Endothelial cell (in vitro differentiated cells): Measurements from ENCODE around the gene NFS1. TPM values are rescaled to one million over a fixed set of nuclear protein-coding genes. Genes with fewer than 3 reads are reported as not detected.

Source experiments
- DNase-seq: peaks from one replicate; pipeline ENCODE4 v3.0.0; 2021; ENCODE audit warnings: low spot score
- H3K27ac Mint-ChIP-seq: one replicate; pipeline ENCODE4 v1.8.0; 2021; ENCODE audit warnings: mixed read lengths, inconsistent platforms; ENCODE audit not compliant: unreplicated experiment
- H3K27me3 Mint-ChIP-seq: one replicate; pipeline ENCODE4 v1.8.0; 2021; ENCODE audit warnings: mild to moderate bottlenecking, moderate library complexity, mixed read lengths, inconsistent platforms; ENCODE audit not compliant: unreplicated experiment
- H3K36me3 Mint-ChIP-seq: one replicate; pipeline ENCODE4 v1.8.0; 2021; ENCODE audit warnings: mild to moderate bottlenecking, low read depth, mixed read lengths, inconsistent platforms; ENCODE audit not compliant: unreplicated experiment
- H3K4me1 Mint-ChIP-seq: one replicate; pipeline ENCODE4 v1.8.0; 2021; ENCODE audit warnings: mild to moderate bottlenecking, mixed read lengths, inconsistent platforms; ENCODE audit not compliant: unreplicated experiment
- H3K4me3 Mint-ChIP-seq: one replicate; pipeline ENCODE4 v1.8.0; 2021; ENCODE audit warnings: mild to moderate bottlenecking, mixed read lengths, inconsistent platforms; ENCODE audit not compliant: unreplicated experiment
- H3K9me3 Mint-ChIP-seq: one replicate; pipeline ENCODE4 v1.8.0; 2021; ENCODE audit warnings: mixed read lengths, inconsistent platforms; ENCODE audit not compliant: unreplicated experiment
- total RNA-seq: library from RNA; stranded (reverse); fragmentation: NEBNext Ultra II Directional; extraction: Animal tissue kit (Norgen Biotek cat#: 25700); gene quantifications from one replicate; pipeline ENCODE4 v1.2.1, GENCODE V29; 2021; ENCODE audit not compliant: unreplicated experiment
- TF ChIP-seq, protein P1 (sequence below): fragments of 200-600 bp; sonication (generic); IDR thresholded peaks from one replicate; pipeline ENCODE4 v1.5.0; 2021; ENCODE audit warnings: antibody characterized with exemption; ENCODE audit not compliant: unreplicated experiment

The NFS1 gene
- total RNA-seq, 1 donor from 2014 or later, result 18.3 TPM

DNA sequence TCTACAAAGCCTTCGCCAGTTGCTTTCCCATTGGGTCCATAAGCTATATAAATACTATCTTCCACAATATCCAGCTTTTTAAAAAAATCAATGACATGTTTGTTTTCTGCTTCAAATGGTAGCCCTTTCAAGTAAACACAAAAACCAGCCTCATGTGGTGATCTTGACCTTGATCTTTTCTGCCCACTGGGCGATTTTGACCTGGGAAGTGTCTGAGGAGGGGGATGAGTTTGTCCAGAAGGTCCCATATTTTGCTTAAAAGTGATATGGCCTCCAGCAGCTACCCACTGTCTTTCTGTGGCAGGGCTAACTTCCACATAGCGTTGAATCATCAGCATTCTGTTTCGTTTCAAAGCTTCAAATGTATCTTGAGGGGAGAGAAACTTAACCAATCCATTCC, 45.3 kb downstream of the NFS1 start:
- DNase-seq, result no peak
- Mint-ChIP-seq H3K27ac (no peak overlapping the region), H3K4me1 (no peaks in the 10 kb centered on the region), H3K4me3 (no peak overlapping the region), H3K27me3 (no peaks in the 10 kb centered on the region), H3K9me3 (no peaks in the 10 kb centered on the region), H3K36me3 (peaks cover 3% of the 10 kb centered on the region)
- TF ChIP-seq, protein P1, sequence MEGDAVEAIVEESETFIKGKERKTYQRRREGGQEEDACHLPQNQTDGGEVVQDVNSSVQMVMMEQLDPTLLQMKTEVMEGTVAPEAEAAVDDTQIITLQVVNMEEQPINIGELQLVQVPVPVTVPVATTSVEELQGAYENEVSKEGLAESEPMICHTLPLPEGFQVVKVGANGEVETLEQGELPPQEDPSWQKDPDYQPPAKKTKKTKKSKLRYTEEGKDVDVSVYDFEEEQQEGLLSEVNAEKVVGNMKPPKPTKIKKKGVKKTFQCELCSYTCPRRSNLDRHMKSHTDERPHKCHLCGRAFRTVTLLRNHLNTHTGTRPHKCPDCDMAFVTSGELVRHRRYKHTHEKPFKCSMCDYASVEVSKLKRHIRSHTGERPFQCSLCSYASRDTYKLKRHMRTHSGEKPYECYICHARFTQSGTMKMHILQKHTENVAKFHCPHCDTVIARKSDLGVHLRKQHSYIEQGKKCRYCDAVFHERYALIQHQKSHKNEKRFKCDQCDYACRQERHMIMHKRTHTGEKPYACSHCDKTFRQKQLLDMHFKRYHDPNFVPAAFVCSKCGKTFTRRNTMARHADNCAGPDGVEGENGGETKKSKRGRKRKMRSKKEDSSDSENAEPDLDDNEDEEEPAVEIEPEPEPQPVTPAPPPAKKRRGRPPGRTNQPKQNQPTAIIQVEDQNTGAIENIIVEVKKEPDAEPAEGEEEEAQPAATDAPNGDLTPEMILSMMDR, result no peak

DNA sequence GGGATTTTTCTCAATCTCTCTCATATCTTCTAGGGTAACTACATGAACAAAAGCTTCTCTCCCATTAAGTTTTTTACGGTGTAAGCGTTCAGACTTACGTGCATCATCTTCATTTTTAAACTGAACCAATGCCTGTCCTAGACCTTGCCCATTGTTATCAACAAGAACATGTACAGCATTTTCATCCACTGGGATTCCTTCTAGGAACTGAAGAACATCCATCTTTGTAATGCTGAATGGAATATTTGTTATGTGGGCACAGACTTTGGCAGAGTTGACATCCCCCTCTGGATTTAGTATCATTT, 45.8 kb downstream of the NFS1 start:
- Mint-ChIP-seq H3K27me3 (no peaks in the 10 kb centered on the region), H3K9me3 (no peaks in the 10 kb centered on the region), H3K27ac (no peak overlapping the region), H3K4me3 (no peak overlapping the region), H3K4me1 (no peaks in the 10 kb centered on the region), H3K36me3 (peaks cover 3% of the 10 kb centered on the region)
- DNase-seq, result no peak
- TF ChIP-seq, protein P1, result no peak

DNA sequence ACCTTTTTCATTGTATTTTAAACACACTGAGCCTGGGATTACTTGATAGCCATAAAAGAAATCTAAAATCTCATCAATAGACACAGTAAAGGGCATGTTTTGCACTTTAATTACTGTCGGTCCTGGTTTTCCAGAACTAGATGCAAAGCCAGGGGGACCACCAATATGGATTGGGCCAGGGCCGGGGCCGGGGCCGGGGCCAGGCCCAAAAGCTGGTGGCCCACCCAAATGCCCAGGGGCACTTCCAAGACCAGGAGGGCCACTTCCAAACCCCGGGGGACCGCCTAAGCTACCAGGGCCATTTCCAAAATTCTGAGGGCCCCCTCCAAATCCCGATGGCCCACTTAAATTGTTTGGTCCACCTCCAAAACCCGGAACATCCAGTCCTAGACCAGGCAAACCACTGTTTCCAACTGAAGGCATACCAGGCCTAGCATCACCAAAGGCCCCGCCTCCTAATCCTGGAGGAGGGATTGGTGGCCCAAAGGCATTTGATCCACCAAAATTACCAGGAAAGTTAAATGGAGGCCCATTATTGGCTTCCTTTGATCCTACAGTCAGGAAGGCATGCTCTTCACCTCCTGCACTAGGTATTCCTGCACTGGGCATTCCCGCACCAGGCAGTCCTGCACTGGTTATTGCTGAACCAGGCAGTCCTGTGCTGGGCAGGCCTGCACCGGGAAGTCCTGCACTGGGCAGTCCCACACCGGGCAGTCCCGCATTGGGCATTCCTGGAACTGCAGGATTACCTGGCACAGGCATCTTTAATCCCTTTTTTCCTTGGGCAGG, 46.3 kb downstream of the NFS1 start:
- no peaks in the 10 kb centered on the region for H3K4me1 Mint-ChIP-seq
- TF ChIP-seq, protein P1, result no peak
- peaks cover 3% of the 10 kb centered on the region for H3K36me3 Mint-ChIP-seq
- no peaks in the 10 kb centered on the region for H3K27me3 Mint-ChIP-seq
- no peak overlapping the region for H3K27ac Mint-ChIP-seq
- H3K4me3 Mint-ChIP-seq, result no peak overlapping the region
- no peaks in the 10 kb centered on the region for H3K9me3 Mint-ChIP-seq
- no peak for DNase-seq

DNA sequence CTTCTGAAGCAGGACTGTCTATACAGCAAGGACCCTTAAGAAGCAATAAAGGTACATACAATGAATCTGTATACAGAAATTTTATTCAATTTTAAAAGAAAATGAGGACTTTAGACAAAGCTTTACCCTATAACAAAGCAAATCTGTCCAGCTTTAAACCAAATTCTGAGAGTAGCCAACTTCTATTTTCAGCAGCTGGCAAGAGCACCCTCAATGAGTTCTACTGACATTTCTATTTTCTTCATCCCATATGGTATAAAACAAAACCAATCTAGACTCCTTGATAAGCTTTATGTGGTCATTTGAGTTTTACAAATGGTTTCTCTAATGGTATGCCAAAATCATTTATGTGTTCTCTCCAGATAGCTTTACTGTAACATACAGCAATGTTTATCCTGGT, 47.2 kb downstream of the NFS1 start:
- no peaks in the 10 kb centered on the region for H3K9me3 Mint-ChIP-seq
- no peak for DNase-seq
- H3K27me3 Mint-ChIP-seq, result no peaks in the 10 kb centered on the region
- peaks cover 3% of the 10 kb centered on the region for H3K4me1 Mint-ChIP-seq
- H3K4me3 Mint-ChIP-seq, result no peak overlapping the region
- peaks cover 3% of the 10 kb centered on the region for H3K36me3 Mint-ChIP-seq
- TF ChIP-seq, protein P1, result no peak
- H3K27ac Mint-ChIP-seq, result no peak overlapping the region

DNA sequence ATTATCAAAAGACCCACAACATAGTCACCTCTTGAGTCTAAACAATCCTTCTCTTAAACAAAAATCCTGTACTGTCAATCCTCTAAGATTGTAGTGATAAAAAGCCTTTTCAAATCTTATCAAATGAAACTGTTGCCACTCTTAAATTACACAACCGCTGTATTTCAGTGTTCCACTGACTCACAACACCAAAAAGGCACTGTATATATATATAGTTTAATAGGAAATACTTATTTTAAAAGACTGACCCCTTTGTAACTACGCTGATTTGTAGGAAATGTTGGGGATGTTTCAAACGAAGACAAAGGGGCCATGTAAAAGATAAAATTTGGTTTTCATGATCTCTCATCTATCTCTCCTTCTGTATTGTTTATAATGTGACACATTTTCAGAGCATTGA, 48.5 kb downstream of the NFS1 start:
- H3K9me3 Mint-ChIP-seq, result no peaks in the 10 kb centered on the region
- no peaks in the 10 kb centered on the region for H3K27me3 Mint-ChIP-seq
- H3K4me3 Mint-ChIP-seq, result no peak overlapping the region
- TF ChIP-seq, protein P1, result no peak
- no peak for DNase-seq
- H3K4me1 Mint-ChIP-seq, result peaks cover 6% of the 10 kb centered on the region
- H3K36me3 Mint-ChIP-seq, result peaks cover 3% of the 10 kb centered on the region
- no peak overlapping the region for H3K27ac Mint-ChIP-seq
